Parathyroid adenoma (tissue), 2 donors: ENCODE data around the gene TOB2.
"Not testable (repeated sequence)": the region's sequence is repeated elsewhere in the genome, so short reads cannot be mapped to it uniquely, and the experiment has no call there.

ENCODE experiments used
- H2AFZ ChIP-seq: fragments of 300-600 bp; sonication (generic); one replicate; pipeline ENCODE4 v1.7.0; 2017; ENCODE audit warnings: antibody characterized with exemption, mild to moderate bottlenecking
- H3K27ac ChIP-seq: fragments of 300-600 bp; sonication (generic); one replicate; pipeline ENCODE4 v1.7.0; 2017
- H3K27me3 ChIP-seq: fragments of 300-600 bp; sonication (generic); one replicate; pipeline ENCODE4 v1.7.0; 2017; ENCODE audit warnings: low read length; ENCODE audit not compliant: control insufficient read depth, insufficient read depth
- H3K36me3 ChIP-seq: fragments of 300-600 bp; sonication (generic); one replicate; pipeline ENCODE4 v1.7.0; 2017; ENCODE audit warnings: low read length; ENCODE audit not compliant: control insufficient read depth, insufficient read depth
- H3K4me1 ChIP-seq: fragments of 300-600 bp; sonication (generic); one replicate; pipeline ENCODE4 v1.7.0; 2017; ENCODE audit warnings: control low read depth
- H3K4me2 ChIP-seq: fragments of 300-600 bp; sonication (generic); one replicate; pipeline ENCODE4 v1.7.0; 2017; ENCODE audit warnings: low read length
- H3K4me3 ChIP-seq: fragments of 300-600 bp; sonication (generic); one replicate; pipeline ENCODE4 v1.7.0; 2017; ENCODE audit warnings: low read depth, low read length
- H3K79me2 ChIP-seq: fragments of 300-600 bp; sonication (generic); one replicate; pipeline ENCODE4 v1.7.0; 2017; ENCODE audit warnings: control low read depth
- H3K9ac ChIP-seq: fragments of 300-600 bp; sonication (generic); one replicate; pipeline ENCODE4 v1.7.0; 2017; ENCODE audit warnings: mild to moderate bottlenecking
- H3K9me3 ChIP-seq: fragments of 300-600 bp; sonication (generic); one replicate; pipeline ENCODE4 v1.7.0; 2017; ENCODE audit warnings: low read length; ENCODE audit not compliant: control insufficient read depth
- TF ChIP-seq, protein P1 (sequence below): fragments of 300-600 bp; sonication (generic); IDR thresholded peaks from one replicate; pipeline ENCODE4 v1.7.0; 2017; ENCODE audit warnings: antibody characterized with exemption, mild to moderate bottlenecking
- donor health status: primary hyperparathyroidism.

TOB2 gene

DNA sequence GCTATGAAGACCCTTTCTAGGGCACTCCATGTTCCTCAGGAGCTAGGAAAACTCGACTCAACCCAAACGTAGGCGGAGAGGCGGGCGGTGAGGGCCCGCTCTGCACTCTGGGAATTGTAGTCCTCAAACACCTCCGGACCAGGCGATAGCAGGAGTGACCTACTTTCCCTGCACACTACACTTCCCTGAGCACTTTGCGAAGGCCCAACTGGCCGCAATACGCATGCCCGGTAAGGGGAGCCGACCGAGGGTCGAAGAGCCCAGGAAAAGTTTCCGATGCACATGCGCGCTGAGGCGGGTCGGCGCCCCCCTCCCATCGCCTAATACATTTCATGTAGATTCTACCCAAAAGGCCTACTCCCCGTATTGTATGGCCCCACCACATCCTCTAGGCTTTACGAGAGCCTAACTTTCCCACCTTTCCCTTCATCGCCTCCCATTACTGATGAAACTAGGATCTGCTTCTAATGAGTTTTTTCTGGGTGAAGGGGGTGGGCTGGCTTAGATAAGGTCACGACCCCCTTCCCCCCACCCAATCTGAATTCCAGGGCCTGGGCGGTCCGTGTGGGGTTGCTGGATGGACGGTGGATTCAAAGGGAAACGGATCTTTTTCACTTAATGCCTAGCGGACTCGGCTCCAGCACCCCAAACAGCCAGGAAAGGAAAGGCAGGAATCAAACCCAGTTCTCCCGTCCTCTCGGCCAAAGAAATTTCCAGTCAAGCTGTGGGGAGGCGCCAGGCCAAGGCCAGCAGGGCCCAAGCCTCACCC, 2.1 kb downstream of the TOB2 start:
- Histone ChIP-seq H3K4me1 (peaks cover 8% of the 10 kb centered on the region), H3K36me3 (no peaks in the 10 kb centered on the region), H3K27ac (peak overlapping the region; percentile 99), H3K4me2 (peak overlapping the region; percentile 97), H2AFZ (no peak overlapping the region), H3K9me3 (no peaks in the 10 kb centered on the region), H3K79me2 (peaks cover 18% of the 10 kb centered on the region), H3K9ac (peak overlapping the region; percentile 9), H3K27me3 (no peaks in the 10 kb centered on the region), H3K4me3 (peak overlapping the region; percentile 96)
- TF ChIP-seq, protein P1, sequence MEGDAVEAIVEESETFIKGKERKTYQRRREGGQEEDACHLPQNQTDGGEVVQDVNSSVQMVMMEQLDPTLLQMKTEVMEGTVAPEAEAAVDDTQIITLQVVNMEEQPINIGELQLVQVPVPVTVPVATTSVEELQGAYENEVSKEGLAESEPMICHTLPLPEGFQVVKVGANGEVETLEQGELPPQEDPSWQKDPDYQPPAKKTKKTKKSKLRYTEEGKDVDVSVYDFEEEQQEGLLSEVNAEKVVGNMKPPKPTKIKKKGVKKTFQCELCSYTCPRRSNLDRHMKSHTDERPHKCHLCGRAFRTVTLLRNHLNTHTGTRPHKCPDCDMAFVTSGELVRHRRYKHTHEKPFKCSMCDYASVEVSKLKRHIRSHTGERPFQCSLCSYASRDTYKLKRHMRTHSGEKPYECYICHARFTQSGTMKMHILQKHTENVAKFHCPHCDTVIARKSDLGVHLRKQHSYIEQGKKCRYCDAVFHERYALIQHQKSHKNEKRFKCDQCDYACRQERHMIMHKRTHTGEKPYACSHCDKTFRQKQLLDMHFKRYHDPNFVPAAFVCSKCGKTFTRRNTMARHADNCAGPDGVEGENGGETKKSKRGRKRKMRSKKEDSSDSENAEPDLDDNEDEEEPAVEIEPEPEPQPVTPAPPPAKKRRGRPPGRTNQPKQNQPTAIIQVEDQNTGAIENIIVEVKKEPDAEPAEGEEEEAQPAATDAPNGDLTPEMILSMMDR: no peak

DNA sequence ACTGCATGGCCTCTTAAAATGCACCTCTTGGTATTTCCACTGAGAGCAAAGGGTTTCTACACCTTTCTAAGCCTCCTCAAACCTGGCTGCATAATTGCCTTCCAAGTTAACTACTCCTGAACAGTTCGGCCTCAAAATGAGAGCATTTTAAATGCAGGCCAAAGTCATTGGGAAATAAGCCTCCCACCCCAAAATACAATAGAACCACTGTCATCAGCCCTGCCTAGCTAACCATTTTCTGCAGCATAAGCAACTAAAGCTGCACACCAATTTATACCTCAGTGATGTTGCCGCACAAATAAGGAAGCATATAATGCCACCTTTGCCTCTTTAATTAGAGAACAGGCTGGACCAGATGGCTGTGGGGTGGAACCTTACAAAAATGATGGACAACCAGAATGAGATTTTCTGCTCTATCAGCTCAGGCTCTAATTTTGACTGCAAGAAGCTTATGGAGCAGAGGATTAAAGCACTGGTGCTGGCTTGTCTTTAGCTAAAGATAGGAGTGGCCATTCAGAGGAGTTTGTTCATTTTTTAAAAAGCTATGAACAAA, 4.3 kb downstream of the TOB2 start:
- Histone ChIP-seq H3K79me2 (peaks cover 16% of the 10 kb centered on the region), H3K27me3 (no peaks in the 10 kb centered on the region), H3K9ac (no peak overlapping the region), H3K4me3 (no peak overlapping the region), H3K9me3 (no peaks in the 10 kb centered on the region), H3K4me2 (peak overlapping the region; percentile 46), H3K4me1 (peaks cover 11% of the 10 kb centered on the region), H3K36me3 (no peaks in the 10 kb centered on the region), H2AFZ (no peak overlapping the region), H3K27ac (no peak overlapping the region)
- TF ChIP-seq, protein P1: no peak

DNA sequence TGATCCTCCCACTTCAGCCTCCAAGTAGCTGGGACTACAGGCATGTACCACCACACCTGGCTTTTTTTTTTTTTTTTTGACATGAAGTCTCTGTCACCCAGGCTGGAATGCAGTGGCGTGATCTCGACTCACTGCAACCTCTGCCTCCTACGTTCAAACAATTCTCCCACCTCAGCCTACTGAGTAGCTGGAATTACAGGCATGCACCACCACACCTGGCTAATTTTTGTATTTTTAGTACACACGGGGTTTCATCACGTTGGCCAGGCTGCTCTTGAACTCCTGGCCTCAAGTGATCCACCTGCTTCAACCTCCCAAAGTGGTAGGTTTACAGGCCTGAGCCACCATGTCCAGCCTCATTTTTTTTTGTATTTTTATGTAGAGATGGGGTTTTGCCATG, 6.1 kb downstream of the TOB2 start:
- H3K36me3 ChIP-seq: not testable (repeated sequence)

DNA sequence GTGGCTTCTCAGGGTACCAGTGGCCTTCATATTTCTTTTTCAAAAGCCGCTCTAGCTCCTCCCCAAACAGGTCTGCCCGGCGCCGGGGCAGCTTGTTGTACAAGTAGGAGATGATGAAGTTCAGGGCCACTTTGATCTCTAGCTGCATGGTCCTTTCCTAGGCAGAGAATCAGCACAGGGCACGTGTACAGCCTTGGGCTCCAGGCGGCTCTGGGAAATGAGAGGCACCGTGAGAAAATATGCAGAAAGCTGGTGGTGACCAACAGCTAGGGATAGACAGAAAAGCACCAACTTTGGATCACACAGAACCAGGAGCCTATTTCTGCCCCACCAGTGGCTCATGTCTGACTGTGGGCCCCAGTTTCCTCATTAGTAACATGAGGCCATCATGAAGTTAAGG, 9.4 kb downstream of the TOB2 start:
- peaks cover 11% of the 10 kb centered on the region for H3K4me1 ChIP-seq
- H3K36me3 ChIP-seq: no peaks in the 10 kb centered on the region
- no peak overlapping the region for H3K9ac ChIP-seq
- H3K4me2 ChIP-seq: no peak overlapping the region
- no peak overlapping the region for H2AFZ ChIP-seq
- peaks cover 25% of the 10 kb centered on the region for H3K79me2 ChIP-seq
- TF ChIP-seq, protein P1: no peak
- no peak overlapping the region for H3K4me3 ChIP-seq
- no peaks in the 10 kb centered on the region for H3K9me3 ChIP-seq
- no peak overlapping the region for H3K27ac ChIP-seq
- H3K27me3 ChIP-seq: no peaks in the 10 kb centered on the region

More for the DNA sequence above, 6.1 kb downstream of the TOB2 start:
- peaks cover 11% of the 10 kb centered on the region for H3K4me1 ChIP-seq
- peak overlapping the region; percentile 32 for H3K27ac ChIP-seq
- H3K27me3 ChIP-seq, H3K4me3 ChIP-seq, H3K4me2 ChIP-seq, H2AFZ ChIP-seq, H3K9ac ChIP-seq, H3K9me3 ChIP-seq: not testable (repeated sequence)
- peaks cover 25% of the 10 kb centered on the region for H3K79me2 ChIP-seq

DNA sequence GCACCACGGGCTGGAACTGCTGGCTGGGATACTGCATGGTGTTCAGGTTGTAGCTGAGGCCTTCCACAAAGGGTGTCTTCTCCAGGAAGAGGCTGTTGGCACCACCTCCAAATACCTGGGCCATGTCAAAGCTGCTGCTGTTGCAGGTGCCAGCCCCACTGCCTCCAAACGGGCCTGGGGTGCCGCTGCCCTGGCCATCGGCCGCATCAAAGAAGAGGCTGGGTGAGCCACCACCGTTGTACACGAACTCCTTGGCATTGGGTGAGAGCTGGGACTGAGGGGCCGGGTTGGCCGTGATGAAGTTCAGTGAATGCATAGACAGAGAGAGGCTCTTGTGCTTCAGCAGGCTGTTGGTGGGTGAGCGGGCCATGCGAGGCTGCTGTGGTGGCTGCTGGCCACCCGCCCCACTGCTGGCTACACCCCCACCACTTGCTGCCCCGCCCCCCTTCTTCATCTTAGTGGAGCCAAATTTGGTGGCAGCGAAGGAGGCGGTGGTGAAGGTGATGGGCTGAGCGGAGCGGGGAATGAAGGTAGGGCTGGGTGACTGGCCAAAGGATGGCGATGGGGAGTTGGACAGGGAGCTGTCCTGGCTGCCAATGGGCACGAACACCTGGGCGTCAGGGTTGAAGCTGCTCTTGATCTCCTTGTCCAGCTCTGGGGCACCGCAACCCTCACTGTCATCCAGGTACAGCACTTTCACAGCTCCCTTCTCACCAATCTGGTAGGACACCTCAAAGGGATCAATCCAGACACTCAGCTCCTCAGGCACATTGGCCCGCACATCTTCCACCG, 10.1 kb downstream of the TOB2 start:
- H3K27me3 ChIP-seq: no peaks in the 10 kb centered on the region
- H3K4me3 ChIP-seq: no peak overlapping the region
- no peak overlapping the region for H2AFZ ChIP-seq
- peaks cover 27% of the 10 kb centered on the region for H3K79me2 ChIP-seq
- peaks cover 11% of the 10 kb centered on the region for H3K4me1 ChIP-seq
- H3K27ac ChIP-seq: no peak overlapping the region
- H3K9ac ChIP-seq: no peak overlapping the region
- TF ChIP-seq, protein P1: no peak
- H3K4me2 ChIP-seq: no peak overlapping the region
- no peaks in the 10 kb centered on the region for H3K36me3 ChIP-seq
- no peaks in the 10 kb centered on the region for H3K9me3 ChIP-seq
